ENCODE results near the gene DTX1. TPM values are rescaled to one million over a fixed set of nuclear protein-coding genes. Genes with fewer than 3 reads are reported as not detected.

The DTX1 gene
- total RNA-seq, 2 experiments from 2014 or later, result 0.15 to 0.25 TPM

DNA sequence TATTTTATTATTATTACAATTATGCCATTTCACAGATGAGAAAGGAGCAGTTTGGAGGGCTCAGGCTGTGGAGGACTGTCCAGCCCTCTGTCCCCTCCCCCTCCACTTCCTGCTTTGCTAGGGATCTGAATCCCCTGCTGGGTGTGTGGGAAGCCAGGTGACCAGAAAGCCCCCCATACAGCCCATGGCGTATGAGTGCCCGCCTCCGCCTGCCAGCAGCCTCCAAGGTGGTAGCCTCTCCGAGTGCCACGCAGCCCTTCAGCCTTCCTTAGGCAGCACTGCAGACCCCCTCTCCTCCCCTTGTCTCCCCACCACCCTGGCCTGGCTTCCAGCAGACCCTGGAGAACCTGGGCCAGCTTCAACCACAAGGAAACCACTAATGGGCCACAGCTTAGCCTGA, 12.6 kb downstream of the DTX1 start:
- Mint-ChIP-seq H3K27ac (no peak overlapping the region), H3K27me3 (no peaks in the 10 kb centered on the region), H3K9me3 (no peaks in the 10 kb centered on the region), H3K36me3 (ENCODE audit: low read depth) (no peaks in the 10 kb centered on the region), H3K4me3 (no peak overlapping the region), H3K4me1 (peaks cover 13% of the 10 kb centered on the region)
- DNase-seq, result no peak
- POLR2A ChIA-PET, result no interaction called here
- CTCF ChIA-PET, result interaction anchor here (0.6 kb wide), 1 partner anchor 10 kb away, joined by 3 read pairs; no protein-coding TSS in a partner anchor

DNA sequence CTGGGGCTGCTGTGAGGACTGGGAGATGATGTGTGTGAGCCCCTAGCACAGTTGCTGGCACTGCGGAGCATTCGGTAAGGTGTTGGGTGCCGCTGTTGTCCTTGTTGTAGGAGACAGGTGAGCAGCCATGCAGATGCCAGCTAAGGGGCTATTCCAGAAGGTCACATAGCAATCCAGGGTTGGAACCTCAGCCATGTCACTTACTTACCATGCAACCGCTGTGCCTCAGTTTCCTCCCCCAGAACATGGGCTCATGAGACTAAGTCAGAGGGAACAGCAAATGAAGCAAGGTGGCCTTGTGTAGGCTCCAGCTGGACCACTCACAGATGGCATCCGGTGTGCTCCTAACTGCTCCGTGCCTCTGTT, 13.2 kb downstream of the DTX1 start:
- Mint-ChIP-seq H3K4me1 (peaks cover 16% of the 10 kb centered on the region), H3K36me3 (ENCODE audit: low read depth) (no peaks in the 10 kb centered on the region), H3K27ac (no peak overlapping the region), H3K9me3 (no peaks in the 10 kb centered on the region), H3K27me3 (no peaks in the 10 kb centered on the region), H3K4me3 (no peak overlapping the region)
- CTCF ChIA-PET, result interaction anchor here (0.6 to 1.4 kb wide), 3 partner anchors 10 to 101 kb away, joined by 3 to 4 read pairs (median 3); no protein-coding TSS in a partner anchor
- POLR2A ChIA-PET, result no interaction called here
- no peak for DNase-seq

DNA sequence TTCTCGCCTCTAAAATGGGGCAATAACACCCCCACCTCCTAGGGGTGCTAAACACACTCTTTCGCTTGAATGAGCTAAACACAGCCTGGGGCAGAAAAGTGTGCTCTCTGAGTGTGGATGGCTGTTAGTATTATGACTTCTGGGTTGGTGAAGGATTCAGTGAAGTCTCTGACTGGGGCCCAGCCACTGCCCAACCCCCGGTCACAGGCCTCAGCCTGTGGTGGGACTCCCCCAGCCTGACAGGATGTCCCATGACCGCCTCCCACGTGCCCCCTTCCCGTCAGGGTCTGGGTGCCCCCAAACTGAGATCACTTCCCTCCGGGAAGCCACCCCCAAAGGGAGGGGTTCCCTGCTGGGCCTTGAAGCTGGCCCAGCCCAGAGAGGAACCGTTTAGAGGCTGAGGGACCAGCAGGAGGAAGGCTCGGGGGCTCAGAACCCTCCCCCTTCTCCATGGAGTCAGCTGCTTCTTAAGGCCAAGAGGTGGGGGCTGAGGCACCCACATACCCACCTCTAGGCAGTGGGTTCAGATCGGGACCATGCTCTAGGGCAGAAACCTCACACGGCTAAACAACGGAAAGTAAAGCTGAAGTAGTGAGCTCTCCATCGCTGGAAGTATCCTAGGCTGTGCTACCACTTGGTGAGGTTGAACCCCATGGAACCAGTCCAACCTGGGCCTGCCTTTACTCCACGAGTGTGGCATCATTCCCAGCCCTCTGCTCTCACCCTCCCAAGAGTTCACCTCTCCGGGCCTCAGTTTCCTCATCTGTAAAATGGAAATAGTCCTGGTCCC, 13.8 kb downstream of the DTX1 start:
- no peaks in the 10 kb centered on the region for H3K36me3 Mint-ChIP-seq (ENCODE audit: low read depth)
- POLR2A ChIA-PET, result no interaction called here
- H3K4me1 Mint-ChIP-seq, result peaks cover 18% of the 10 kb centered on the region

DNA sequence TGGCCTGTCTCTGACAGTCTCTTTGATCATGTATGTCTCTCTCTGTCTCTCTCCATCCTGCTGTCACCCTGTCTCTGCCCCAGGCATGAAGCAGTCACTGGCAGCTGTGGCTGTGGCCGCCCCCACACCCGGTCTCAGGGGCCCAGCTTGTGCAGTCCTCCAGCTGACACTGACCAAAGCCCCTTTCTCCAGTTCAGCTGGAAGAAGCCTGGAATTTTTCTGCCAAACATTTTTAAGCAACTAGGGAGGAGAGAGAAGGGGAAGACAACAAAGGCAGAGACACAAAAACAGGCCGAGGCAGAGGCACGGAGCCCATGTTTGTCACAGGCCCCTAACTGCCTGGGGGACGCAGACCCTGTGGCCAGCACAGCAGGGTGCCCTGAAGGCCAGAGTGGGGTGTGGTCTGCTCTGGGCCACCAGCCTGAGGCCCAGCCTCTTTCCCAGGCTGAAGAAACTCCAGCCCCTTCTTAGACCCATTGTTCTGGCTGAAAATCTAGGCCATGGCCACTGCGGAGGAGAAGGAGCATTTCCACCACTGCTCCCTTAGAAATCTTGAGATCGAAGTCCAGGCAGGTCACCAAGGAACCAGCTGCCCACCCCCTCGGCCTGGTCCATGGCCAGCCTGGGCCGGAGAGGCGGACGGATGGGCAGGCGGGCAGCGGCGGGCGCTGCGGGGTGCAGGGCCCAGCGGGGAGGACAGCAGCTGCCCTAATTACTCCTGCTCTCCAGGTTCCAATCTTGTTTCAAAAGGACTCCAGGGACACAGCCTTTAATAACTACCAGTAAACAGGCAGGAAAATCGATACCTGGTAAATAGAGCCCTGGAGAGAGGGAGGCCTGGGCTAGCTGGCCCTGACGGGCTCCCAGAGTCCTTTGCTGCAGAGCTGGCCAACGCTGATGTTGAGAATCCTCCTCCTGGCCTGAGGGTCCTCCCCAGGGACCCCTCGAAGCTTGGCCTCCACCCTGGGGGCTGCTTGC, 14.9 kb downstream of the DTX1 start:
- CTCF ChIA-PET, result interaction anchor here (1.4 kb wide), 1 partner anchor 100 kb away, joined by 4 read pairs; no protein-coding TSS in a partner anchor
- no peak for DNase-seq
- peaks cover 24% of the 10 kb centered on the region for H3K4me1 Mint-ChIP-seq
- H3K27ac Mint-ChIP-seq, result peak overlapping the region; percentile 27
- no peaks in the 10 kb centered on the region for H3K9me3 Mint-ChIP-seq
- no peak overlapping the region for H3K4me3 Mint-ChIP-seq
- POLR2A ChIA-PET, result interaction anchor here (0.5 kb wide), 1 partner anchor 58 kb away, joined by 5 read pairs; no protein-coding TSS in a partner anchor
- H3K36me3 Mint-ChIP-seq (ENCODE audit: low read depth), result no peaks in the 10 kb centered on the region
- no peaks in the 10 kb centered on the region for H3K27me3 Mint-ChIP-seq

More for the DNA sequence above, 13.8 kb downstream of the DTX1 start:
- no peaks in the 10 kb centered on the region for H3K9me3 Mint-ChIP-seq
- no peak overlapping the region for H3K27ac Mint-ChIP-seq
- no peaks in the 10 kb centered on the region for H3K27me3 Mint-ChIP-seq
- H3K4me3 Mint-ChIP-seq, result no peak overlapping the region
- no peak for DNase-seq
- CTCF ChIA-PET, result interaction anchor here (0.9 to 1.4 kb wide), 2 partner anchors 21 to 101 kb away, joined by 3 to 4 read pairs; no protein-coding TSS in a partner anchor

DNA sequence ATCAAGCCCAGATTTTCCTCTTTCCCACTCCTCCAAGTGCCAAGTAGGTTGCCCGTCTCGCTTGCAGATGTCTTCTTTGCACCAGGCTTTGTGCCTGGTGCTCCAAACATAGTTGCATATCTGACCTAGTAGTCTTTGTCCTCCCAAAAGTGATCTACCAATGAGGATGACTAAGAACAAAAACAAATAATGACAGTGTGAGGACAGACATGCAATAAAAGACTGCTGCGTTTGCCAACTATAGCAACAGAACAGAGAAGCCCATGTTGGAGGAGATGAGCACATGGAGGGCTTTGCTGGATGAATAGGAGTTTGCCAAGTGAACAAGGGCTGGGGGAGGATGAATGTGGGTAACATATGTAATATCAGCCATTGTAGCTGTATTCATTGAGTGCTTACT, 15.6 kb downstream of the DTX1 start:
- no peaks in the 10 kb centered on the region for H3K9me3 Mint-ChIP-seq
- POLR2A ChIA-PET, result no interaction called here
- CTCF ChIA-PET, result no interaction called here
- no peaks in the 10 kb centered on the region for H3K27me3 Mint-ChIP-seq
- peaks cover 24% of the 10 kb centered on the region for H3K4me1 Mint-ChIP-seq
- DNase-seq, result no peak
- no peak overlapping the region for H3K4me3 Mint-ChIP-seq
- H3K27ac Mint-ChIP-seq, result no peak overlapping the region
- H3K36me3 Mint-ChIP-seq (ENCODE audit: low read depth), result no peaks in the 10 kb centered on the region

DNA sequence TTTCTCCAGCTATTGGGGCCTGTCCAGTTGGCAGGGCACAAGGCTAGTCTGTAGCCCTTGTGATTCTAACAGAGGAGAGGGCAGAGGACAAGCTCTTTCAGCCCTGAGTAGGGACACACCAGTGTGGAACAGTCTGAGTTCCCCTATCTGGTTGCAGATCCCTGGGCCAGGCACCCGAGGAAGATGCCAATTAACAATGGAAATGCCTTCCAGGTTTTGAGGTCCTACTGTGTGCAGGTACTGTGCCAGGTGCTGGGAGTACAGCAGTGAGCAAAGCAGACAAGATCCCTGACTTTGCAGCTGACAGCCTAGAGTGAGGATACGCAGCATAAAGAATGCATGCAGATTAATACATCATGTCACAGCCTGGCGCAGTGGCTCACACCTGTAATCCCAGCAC, 17.1 kb downstream of the DTX1 start:
- no peaks in the 10 kb centered on the region for H3K36me3 Mint-ChIP-seq (ENCODE audit: low read depth)
- H3K9me3 Mint-ChIP-seq, result no peaks in the 10 kb centered on the region
- H3K4me1 Mint-ChIP-seq, result peaks cover 26% of the 10 kb centered on the region
- H3K27ac Mint-ChIP-seq, result no peak overlapping the region
- CTCF ChIA-PET, result interaction anchor here (1.2 kb wide), 1 partner anchor 24 kb away, joined by 3 read pairs; no protein-coding TSS in a partner anchor
- no peak for DNase-seq
- POLR2A ChIA-PET, result no interaction called here
- no peaks in the 10 kb centered on the region for H3K27me3 Mint-ChIP-seq
- H3K4me3 Mint-ChIP-seq, result no peak overlapping the region

DNA sequence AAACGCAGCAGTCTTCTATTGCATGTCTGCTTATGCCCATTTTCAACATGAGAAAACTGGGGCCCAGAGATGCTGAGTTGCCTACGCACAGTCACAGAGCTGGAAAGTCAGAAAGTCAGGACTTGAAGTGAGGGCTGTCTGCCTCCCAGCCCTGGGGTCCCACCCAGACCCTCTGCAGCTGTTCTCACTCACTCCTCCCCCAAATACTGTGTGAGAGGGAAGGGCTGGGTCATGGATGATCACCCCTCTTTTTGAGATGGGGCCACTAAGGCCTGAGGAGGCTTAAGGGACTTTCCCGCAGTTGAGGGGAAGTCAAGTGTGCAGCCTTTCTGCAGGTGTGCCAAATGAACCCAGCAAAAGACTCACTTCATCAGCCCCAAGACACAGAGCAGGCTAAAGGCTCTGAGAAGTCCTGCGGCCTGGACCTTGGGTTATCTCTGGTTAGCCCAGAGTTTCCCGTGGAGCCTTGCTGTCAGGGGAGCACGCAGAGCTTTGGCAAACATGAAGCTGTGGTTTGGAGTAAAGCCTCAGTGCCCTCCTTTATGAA, 18.7 kb downstream of the DTX1 start:
- H3K36me3 Mint-ChIP-seq (ENCODE audit: low read depth), result no peaks in the 10 kb centered on the region
- POLR2A ChIA-PET, result no interaction called here
- CTCF ChIA-PET, result interaction anchor here (0.6 kb wide), 1 partner anchor 173 kb away, joined by 4 read pairs; no protein-coding TSS in a partner anchor
- DNase-seq, result no peak
- peaks cover 21% of the 10 kb centered on the region for H3K4me1 Mint-ChIP-seq
- no peaks in the 10 kb centered on the region for H3K9me3 Mint-ChIP-seq
- no peak overlapping the region for H3K4me3 Mint-ChIP-seq
- H3K27me3 Mint-ChIP-seq, result no peaks in the 10 kb centered on the region
- H3K27ac Mint-ChIP-seq, result no peak overlapping the region

DNA sequence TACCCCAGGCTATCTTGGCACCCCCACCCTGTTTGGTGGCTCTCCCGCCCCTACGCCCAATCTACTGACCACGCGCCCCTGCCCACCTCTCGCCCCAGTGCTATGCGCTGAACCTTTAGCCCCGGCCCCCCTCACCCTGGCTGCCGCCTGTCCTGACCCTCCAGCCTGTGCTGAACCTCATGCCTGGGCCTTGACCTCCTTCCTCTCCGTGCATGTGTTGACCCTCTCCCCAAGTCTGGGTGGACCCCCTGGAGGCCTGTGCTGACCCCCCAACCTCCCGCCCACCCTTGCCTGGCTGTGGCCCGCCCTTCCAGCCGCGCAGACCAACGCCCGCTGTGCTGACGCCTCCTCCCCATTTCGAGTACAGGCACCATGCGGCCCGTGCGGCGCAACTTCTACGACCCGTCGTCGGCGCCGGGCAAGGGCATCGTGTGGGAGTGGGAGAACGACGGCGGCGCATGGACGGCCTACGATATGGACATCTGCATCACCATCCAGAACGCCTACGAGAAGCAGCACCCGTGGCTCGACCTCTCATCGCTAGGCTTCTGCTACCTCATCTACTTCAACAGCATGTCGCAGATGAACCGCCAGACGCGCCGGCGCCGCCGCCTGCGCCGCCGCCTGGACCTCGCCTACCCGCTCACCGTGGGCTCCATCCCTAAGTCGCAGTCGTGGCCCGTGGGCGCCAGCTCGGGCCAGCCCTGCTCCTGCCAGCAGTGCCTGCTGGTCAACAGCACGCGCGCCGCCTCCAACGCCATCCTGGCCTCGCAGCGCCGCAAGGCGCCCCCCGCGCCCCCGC, 20.7 kb downstream of the DTX1 start:
- no peak overlapping the region for H3K4me3 Mint-ChIP-seq
- no peaks in the 10 kb centered on the region for H3K27me3 Mint-ChIP-seq
- H3K36me3 Mint-ChIP-seq (ENCODE audit: low read depth), result no peaks in the 10 kb centered on the region
- no peak overlapping the region for H3K27ac Mint-ChIP-seq
- H3K9me3 Mint-ChIP-seq, result no peaks in the 10 kb centered on the region
- peaks cover 13% of the 10 kb centered on the region for H3K4me1 Mint-ChIP-seq
- DNase-seq, result no peak
- ChIA-PET CTCF (interaction anchor here (0.9 kb wide), 1 partner anchor 12 kb away, joined by 3 read pairs; no protein-coding TSS in a partner anchor), POLR2A (no interaction called here)

DNA sequence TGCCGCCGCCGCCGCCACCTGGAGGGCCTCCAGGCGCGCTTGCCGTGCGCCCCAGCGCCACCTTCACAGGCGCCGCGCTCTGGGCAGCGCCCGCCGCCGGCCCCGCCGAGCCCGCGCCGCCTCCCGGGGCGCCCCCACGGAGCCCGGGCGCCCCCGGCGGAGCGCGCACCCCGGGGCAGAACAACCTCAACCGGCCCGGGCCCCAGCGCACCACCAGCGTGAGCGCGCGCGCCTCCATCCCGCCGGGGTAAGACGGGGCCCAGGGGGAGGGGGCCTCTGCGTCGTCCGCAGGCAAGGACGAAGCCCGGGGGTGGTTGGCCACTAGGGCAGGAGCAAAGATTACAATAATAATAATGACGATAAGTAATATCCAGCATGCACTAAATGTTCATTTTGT, 21.3 kb downstream of the DTX1 start:
- H3K27ac Mint-ChIP-seq, result no peak overlapping the region
- DNase-seq, result no peak
- no peaks in the 10 kb centered on the region for H3K36me3 Mint-ChIP-seq (ENCODE audit: low read depth)
- peaks cover 13% of the 10 kb centered on the region for H3K4me1 Mint-ChIP-seq
- H3K4me3 Mint-ChIP-seq, result no peak overlapping the region
- H3K9me3 Mint-ChIP-seq, result no peaks in the 10 kb centered on the region
- no peaks in the 10 kb centered on the region for H3K27me3 Mint-ChIP-seq
- ChIA-PET POLR2A (no interaction called here), CTCF (interaction anchor here (0.9 kb wide), 1 partner anchor 11 kb away, joined by 3 read pairs; no protein-coding TSS in a partner anchor)

DNA sequence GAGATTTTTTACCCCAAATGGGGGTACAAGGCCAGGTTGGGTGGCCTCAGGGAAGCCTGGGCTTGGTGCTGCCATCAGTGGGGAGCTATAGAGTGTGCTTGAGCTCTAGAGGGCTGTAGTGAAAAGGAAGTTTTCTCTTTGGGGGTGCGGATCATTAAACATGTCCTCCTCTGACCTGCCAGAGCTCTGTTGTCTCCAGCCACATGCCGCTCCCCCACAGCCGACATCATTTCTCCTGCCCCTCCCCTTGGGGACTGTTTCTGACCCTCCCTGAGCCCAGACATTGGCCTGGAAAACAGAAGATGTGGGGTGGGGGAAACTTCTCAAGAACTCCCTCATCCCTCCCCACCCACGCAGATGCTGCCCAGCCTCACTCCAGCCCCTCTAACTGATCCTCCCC, 25.3 kb downstream of the DTX1 start:
- Mint-ChIP-seq H3K4me3 (no peak overlapping the region), H3K4me1 (peaks cover 18% of the 10 kb centered on the region), H3K9me3 (no peaks in the 10 kb centered on the region), H3K27me3 (no peaks in the 10 kb centered on the region), H3K27ac (no peak overlapping the region), H3K36me3 (ENCODE audit: low read depth) (no peaks in the 10 kb centered on the region)
- ChIA-PET POLR2A (no interaction called here), CTCF (interaction anchor here (0.8 to 0.9 kb wide), 2 partner anchors 14 to 15 kb away, joined by 3 read pairs; no protein-coding TSS in a partner anchor)
- no peak for DNase-seq

DNA sequence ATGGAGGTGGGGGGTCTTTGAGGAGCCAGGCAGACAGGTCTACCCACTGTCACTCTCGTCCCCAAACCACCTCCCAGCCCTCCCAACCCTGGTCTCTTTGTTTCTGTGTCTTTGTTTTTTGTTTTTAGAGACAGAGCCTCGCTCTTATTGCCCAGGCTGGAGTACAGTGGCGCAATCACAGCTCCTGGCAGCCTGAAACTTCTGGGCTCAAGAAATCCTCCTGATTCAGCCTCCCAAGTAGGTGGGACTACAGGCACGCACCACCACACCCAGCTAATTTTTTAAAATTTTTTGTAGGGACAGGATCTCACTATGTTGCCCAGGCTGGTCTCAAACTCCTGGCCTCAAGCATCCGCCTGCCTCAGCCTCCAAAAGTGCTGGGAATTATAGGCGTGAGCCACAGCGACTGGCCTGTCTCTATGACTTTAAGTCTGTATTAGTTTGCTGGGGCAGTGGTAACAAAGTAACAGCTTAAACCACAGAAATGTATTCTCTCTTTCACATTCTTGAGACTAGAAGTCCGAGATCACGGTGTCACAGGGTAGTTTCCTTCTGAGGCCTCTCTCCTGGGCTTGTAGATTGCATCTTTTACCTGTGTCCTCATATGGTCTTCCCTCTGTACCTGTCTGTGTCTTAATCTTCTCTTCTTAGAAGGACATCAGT, 26.1 kb downstream of the DTX1 start:
- CTCF ChIA-PET, result no interaction called here
- Mint-ChIP-seq H3K27me3 (no peaks in the 10 kb centered on the region), H3K4me1 (peaks cover 24% of the 10 kb centered on the region), H3K36me3 (ENCODE audit: low read depth) (no peaks in the 10 kb centered on the region), H3K27ac (no peak overlapping the region), H3K9me3 (no peaks in the 10 kb centered on the region), H3K4me3 (no peak overlapping the region)
- POLR2A ChIA-PET, result no interaction called here
- no peak for DNase-seq

All from activated CD4-positive, alpha-beta T cell treated with anti-CD3 and anti-CD28 coated beads, Interleukin-2, amount 10 ng/mL, durations not matched to agents 7 days and 5 days (primary cell).